ENCODE data around the gene TRPC5OS. TPM values are rescaled to one million over a fixed set of nuclear protein-coding genes. Genes with fewer than 3 reads are reported as not detected.

The TRPC5OS gene
- total RNA-seq, 6 donors from 2014 or later, result not detected

DNA sequence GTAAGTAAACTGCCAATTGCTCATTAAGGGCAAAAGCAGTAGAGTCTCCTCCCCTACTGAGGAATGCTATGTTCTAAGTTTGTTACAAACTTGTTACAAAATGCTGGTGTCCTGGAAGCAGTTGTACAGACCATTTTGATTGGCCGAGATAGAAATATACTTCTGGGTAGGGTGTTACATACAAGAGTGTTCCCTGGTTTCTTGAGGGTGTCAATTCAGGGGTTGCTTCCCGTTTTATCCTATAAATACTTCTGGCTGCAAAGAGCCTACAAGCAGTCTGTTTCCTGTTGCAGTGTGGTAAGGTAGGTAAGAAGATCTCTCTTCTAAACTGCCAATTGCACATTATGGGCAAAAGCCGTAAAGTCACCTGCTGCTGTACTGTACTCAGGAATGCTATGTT lies 5.7 kb downstream of the TRPC5OS start:
- DNase-seq (no peak), ATAC-seq (ENCODE audit: low FRiP score in 2 of 2) (no peak)
- H3K4me1 ChIP-seq, result no peaks in the 10 kb centered on the region
- WGBS, 2 donors, result 69 to 77% methylated on average over 3 of the region's 3 CpGs
- no peaks in the 10 kb centered on the region for H3K9me3 ChIP-seq
- H3K27me3 ChIP-seq, result no peaks in the 10 kb centered on the region
- TF ChIP-seq, protein P1, sequence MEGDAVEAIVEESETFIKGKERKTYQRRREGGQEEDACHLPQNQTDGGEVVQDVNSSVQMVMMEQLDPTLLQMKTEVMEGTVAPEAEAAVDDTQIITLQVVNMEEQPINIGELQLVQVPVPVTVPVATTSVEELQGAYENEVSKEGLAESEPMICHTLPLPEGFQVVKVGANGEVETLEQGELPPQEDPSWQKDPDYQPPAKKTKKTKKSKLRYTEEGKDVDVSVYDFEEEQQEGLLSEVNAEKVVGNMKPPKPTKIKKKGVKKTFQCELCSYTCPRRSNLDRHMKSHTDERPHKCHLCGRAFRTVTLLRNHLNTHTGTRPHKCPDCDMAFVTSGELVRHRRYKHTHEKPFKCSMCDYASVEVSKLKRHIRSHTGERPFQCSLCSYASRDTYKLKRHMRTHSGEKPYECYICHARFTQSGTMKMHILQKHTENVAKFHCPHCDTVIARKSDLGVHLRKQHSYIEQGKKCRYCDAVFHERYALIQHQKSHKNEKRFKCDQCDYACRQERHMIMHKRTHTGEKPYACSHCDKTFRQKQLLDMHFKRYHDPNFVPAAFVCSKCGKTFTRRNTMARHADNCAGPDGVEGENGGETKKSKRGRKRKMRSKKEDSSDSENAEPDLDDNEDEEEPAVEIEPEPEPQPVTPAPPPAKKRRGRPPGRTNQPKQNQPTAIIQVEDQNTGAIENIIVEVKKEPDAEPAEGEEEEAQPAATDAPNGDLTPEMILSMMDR (IDR thresholded peaks at IDR 0.05), result no peak
- TF ChIP-seq POLR2A (IDR thresholded peaks at IDR 0.05) (no peak), EP300 (IDR thresholded peaks at IDR 0.05) (no peak), POLR2AphosphoS5 (IDR thresholded peaks at IDR 0.05) (no peak)
- H3K36me3 ChIP-seq, result no peaks in the 10 kb centered on the region
- H3K4me3 ChIP-seq, result no peak overlapping the region
- H3K27ac ChIP-seq, result no peak overlapping the region

DNA sequence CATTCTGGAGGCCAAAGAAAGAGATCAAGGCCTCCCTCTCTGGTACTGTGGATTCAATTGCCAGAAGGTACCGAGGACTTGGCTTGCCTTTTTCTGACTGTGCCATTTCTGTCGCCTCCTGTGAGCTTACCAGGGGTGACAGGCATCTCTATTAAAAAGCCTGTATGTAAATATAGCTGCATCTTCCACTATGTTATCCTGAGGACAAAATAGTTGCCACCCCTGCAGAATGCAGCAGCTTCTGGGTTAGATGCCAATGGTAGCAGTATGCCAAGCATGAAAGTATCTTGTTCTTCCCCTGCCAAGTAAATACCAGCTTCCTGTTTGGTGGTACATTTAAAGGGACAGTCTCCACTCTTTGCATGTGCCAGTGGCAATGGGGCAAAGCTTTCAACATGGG lies 10.7 kb downstream of the TRPC5OS start:
- H3K36me3 ChIP-seq, result no peaks in the 10 kb centered on the region
- no peak for DNase-seq
- no peaks in the 10 kb centered on the region for H3K9me3 ChIP-seq
- TF ChIP-seq EP300 (IDR thresholded peaks at IDR 0.05) (no peak), POLR2A (IDR thresholded peaks at IDR 0.05) (no peak), POLR2AphosphoS5 (IDR thresholded peaks at IDR 0.05) (no peak)
- TF ChIP-seq, protein P1 (IDR thresholded peaks at IDR 0.05), result no peak
- WGBS, 2 donors, result 92% methylated on average over 2 of the region's 2 CpGs; no CpG with 5 or more reads in 1 of the 2 donors
- no peaks in the 10 kb centered on the region for H3K4me1 ChIP-seq
- H3K27ac ChIP-seq, result no peak overlapping the region
- H3K27me3 ChIP-seq, result no peaks in the 10 kb centered on the region
- H3K4me3 ChIP-seq, result no peak overlapping the region
- no peak for ATAC-seq (ENCODE audit: low FRiP score in 2 of 2)

DNA sequence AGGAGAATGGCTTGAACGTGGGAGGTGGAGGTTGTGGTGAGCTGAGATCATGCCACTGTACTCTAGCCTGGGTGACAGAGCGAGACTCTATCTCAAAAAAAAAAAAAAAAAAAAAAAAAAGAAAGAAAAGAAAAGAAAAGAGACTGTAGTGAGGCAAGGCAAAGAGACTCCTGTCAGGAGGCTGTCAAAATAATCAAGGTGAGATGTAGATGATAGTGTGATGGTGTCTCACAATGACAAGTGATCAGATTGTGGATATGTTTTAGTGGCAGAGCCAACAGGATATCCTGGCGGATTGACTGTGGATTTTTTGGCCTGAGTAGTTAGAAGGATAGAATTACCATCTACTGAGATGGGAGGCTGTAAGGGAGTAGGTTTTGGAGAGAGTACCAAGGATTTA lies 12.6 kb downstream of the TRPC5OS start:
- H3K9me3 ChIP-seq, result no peaks in the 10 kb centered on the region
- no peak for ATAC-seq (ENCODE audit: low FRiP score in 2 of 2)

DNA sequence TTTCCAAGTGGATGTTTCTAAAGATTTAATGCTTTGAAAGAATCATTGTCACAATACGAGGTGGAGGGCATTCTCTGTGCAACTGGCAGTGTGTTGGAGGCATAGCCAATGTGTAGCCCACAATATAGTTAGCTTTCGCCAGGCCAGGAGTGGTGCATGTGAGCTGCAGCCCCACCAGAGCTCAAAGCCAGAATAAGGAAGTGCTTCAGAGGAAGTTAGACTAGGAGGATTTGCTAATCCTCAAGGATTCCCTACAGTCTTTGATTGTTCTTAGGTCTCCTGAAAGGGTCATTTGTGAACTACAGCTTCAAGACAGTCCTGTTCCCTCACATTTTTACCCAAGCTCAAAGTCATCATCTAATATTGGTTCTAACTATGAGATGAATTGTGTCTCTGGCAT lies 16.4 kb downstream of the TRPC5OS start:
- Histone ChIP-seq H3K27ac (no peak overlapping the region), H3K27me3 (no peaks in the 10 kb centered on the region), H3K4me3 (no peak overlapping the region), H3K36me3 (no peaks in the 10 kb centered on the region), H3K9me3 (no peaks in the 10 kb centered on the region), H3K4me1 (no peaks in the 10 kb centered on the region)
- ATAC-seq (ENCODE audit: low FRiP score in 2 of 2) (no peak), DNase-seq (no peak)
- TF ChIP-seq POLR2AphosphoS5 (IDR thresholded peaks at IDR 0.05) (no peak), EP300 (IDR thresholded peaks at IDR 0.05) (no peak), POLR2A (IDR thresholded peaks at IDR 0.05) (no peak)
- TF ChIP-seq, protein P1 (IDR thresholded peaks at IDR 0.05), result no peak
- WGBS, 2 donors, result 58 to 100% methylated on average over 1 to 2 of the region's 2 CpGs

More for the DNA sequence above, 12.6 kb downstream of the TRPC5OS start:
- Histone ChIP-seq H3K27me3 (no peaks in the 10 kb centered on the region), H3K27ac (no peak overlapping the region), H3K36me3 (no peaks in the 10 kb centered on the region), H3K4me1 (no peaks in the 10 kb centered on the region), H3K4me3 (no peak overlapping the region)
- 54 to 87% methylated on average over 3 of the region's 3 CpGs for WGBS, 2 donors
- TF ChIP-seq, protein P1 (IDR thresholded peaks at IDR 0.05), result no peak
- TF ChIP-seq EP300 (IDR thresholded peaks at IDR 0.05) (no peak), POLR2A (IDR thresholded peaks at IDR 0.05) (no peak), POLR2AphosphoS5 (IDR thresholded peaks at IDR 0.05) (no peak)
- no peak for DNase-seq

DNA sequence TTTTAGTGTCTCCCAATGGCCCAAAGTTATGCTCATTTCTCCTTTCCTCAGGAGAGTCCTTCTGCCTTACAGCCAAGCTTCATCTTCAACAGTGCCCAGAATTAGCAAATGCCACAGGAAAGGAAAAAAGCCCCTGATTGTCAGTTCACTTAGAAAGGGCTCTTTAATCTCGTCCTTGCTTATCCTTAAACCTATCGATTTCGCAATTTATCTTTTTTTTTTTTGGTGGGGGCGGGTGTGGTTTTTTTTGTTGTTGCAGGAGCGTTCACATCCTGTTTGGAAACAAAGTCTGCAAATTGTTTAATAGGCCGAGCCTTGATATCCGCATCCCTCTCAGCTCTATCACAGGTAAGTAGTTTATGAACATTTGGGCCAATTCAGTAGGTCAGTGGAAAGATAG lies 20.2 kb downstream of the TRPC5OS start:
- WGBS, 2 donors, result 72 to 83% methylated on average over 7 of the region's 7 CpGs
- ATAC-seq (ENCODE audit: low FRiP score in 2 of 2), result no peak
- Histone ChIP-seq H3K27me3 (no peaks in the 10 kb centered on the region), H3K27ac (no peak overlapping the region), H3K9me3 (no peaks in the 10 kb centered on the region), H3K36me3 (no peaks in the 10 kb centered on the region), H3K4me3 (no peak overlapping the region), H3K4me1 (no peaks in the 10 kb centered on the region)
- no peak for DNase-seq
- no peak for TF ChIP-seq POLR2AphosphoS5 (IDR thresholded peaks at IDR 0.05)
- TF ChIP-seq EP300 (IDR thresholded peaks at IDR 0.05), result no peak
- TF ChIP-seq, protein P1 (IDR thresholded peaks at IDR 0.05), result no peak
- TF ChIP-seq POLR2A (IDR thresholded peaks at IDR 0.05), result no peak
